Measurements from ENCODE around the gene VSX1.

VSX1 gene

GRCh38 chr20:25081730-25082497 lies at the start of gene VSX1:
Gene VSX1 (minus strand): TSS chr20:25082141. CDS start chr20:25082096, 45 bp downstream.
- no peaks in the 10 kb centered on the region for H3K36me3 ChIP-seq (ENCODE audit: control insufficient read depth in 1 of 2, insufficient read depth in 2 of 2, low read length in 2 of 2)
- H3K9ac ChIP-seq (ENCODE audit: low read depth in 1 of 2, low read length in 2 of 2) = no peak within 1 kb of the TSS
- H3K27ac ChIP-seq (ENCODE audit: low read depth, low read length) = no peak within 1 kb of the TSS
- H3K9me3 ChIP-seq (ENCODE audit: control insufficient read depth in 1 of 2, low read length in 2 of 2) = no peaks in the 10 kb centered on the region
- peaks cover 19 to 20% of the 10 kb centered on the region in 2 donors for H3K4me1 ChIP-seq (ENCODE audit: control insufficient read depth in 1 of 2, insufficient read depth in 2 of 2, low read length in 2 of 2)
- no peak within 1 kb of the TSS for H3K4me3 ChIP-seq (ENCODE audit: low read depth in 1 of 2, low read length in 2 of 2)
- peaks cover 74 to 80% of the 10 kb centered on the region in 2 donors for H3K27me3 ChIP-seq (ENCODE audit: control insufficient read depth in 1 of 2, insufficient read depth in 2 of 2, low read length in 2 of 2)

DNA sequence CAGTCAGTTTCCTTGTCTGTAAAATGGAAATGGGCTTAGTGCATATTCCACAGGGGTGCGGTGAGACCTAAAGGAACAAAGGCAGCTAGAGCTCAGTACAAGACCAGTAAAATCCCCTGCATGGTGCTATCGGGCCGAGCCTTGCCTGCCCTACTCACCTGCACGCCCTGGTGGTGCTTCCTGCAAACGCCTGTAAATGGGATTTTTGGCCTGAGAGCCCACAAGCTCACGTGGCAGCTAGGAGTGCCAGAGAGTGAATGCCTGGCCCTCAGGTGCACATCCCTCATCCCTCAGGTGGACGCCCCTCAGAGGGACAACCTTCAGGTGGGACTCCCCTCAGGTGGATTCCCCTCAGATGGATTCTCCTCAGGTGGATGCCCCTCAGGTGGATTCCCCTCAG lies 48.0 kb upstream of the VSX1 start:
- no peak overlapping the region for H3K9ac ChIP-seq (ENCODE audit: low read depth in 1 of 2, low read length in 2 of 2)
- no peak overlapping the region for H3K27ac ChIP-seq (ENCODE audit: low read depth, low read length)
- no peaks in the 10 kb centered on the region for H3K36me3 ChIP-seq (ENCODE audit: control insufficient read depth in 1 of 2, insufficient read depth in 2 of 2, low read length in 2 of 2)
- no peaks in the 10 kb centered on the region for H3K4me1 ChIP-seq (ENCODE audit: control insufficient read depth in 1 of 2, insufficient read depth in 2 of 2, low read length in 2 of 2)
- H3K27me3 ChIP-seq (ENCODE audit: control insufficient read depth in 1 of 2, insufficient read depth in 2 of 2, low read length in 2 of 2) = no peaks in the 10 kb centered on the region
- no peak overlapping the region for H3K4me3 ChIP-seq (ENCODE audit: low read depth in 1 of 2, low read length in 2 of 2)
- peaks cover 0 to 4% of the 10 kb centered on the region in 2 donors for H3K9me3 ChIP-seq (ENCODE audit: control insufficient read depth in 1 of 2, low read length in 2 of 2)

GRCh38 chr20:25129428-25129827 lies 47.5 kb upstream of the VSX1 start:
- Histone ChIP-seq H3K27me3 (ENCODE audit: control insufficient read depth in 1 of 2, insufficient read depth in 2 of 2, low read length in 2 of 2) (no peaks in the 10 kb centered on the region), H3K4me1 (ENCODE audit: control insufficient read depth in 1 of 2, insufficient read depth in 2 of 2, low read length in 2 of 2) (no peaks in the 10 kb centered on the region), H3K9me3 (ENCODE audit: control insufficient read depth in 1 of 2, low read length in 2 of 2) (peaks cover 0 to 4% of the 10 kb centered on the region in 2 donors), H3K4me3 (ENCODE audit: low read depth in 1 of 2, low read length in 2 of 2) (no peak overlapping the region), H3K9ac (ENCODE audit: low read depth in 1 of 2, low read length in 2 of 2) (no peak overlapping the region), H3K36me3 (ENCODE audit: control insufficient read depth in 1 of 2, insufficient read depth in 2 of 2, low read length in 2 of 2) (no peaks in the 10 kb centered on the region), H3K27ac (ENCODE audit: low read depth, low read length) (no peak overlapping the region)

DNA sequence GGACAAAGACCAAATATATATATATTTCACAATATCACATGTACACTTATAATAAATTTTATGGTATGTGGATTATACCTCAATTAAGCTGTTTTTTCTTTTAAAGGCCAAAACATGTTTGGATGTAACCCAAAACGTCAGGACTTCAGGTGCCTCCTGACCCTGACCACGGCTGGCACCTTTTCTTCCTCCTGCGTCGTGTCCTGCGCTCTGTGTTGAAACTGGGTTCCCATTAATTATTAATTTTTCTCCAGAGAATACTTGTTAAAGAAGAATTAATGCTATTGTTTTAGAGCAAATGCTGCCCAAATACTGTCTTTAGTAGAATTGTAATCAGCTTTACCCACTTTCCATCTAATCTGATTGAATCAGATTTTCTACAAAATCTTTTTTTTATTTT lies 46.7 kb upstream of the VSX1 start:
- H3K4me3 ChIP-seq (ENCODE audit: low read depth in 1 of 2, low read length in 2 of 2) = no peak overlapping the region
- peaks cover 0 to 4% of the 10 kb centered on the region in 2 donors for H3K9me3 ChIP-seq (ENCODE audit: control insufficient read depth in 1 of 2, low read length in 2 of 2)
- H3K27me3 ChIP-seq (ENCODE audit: control insufficient read depth in 1 of 2, insufficient read depth in 2 of 2, low read length in 2 of 2) = no peaks in the 10 kb centered on the region
- no peak overlapping the region for H3K27ac ChIP-seq (ENCODE audit: low read depth, low read length)
- no peaks in the 10 kb centered on the region for H3K4me1 ChIP-seq (ENCODE audit: control insufficient read depth in 1 of 2, insufficient read depth in 2 of 2, low read length in 2 of 2)
- H3K36me3 ChIP-seq (ENCODE audit: control insufficient read depth in 1 of 2, insufficient read depth in 2 of 2, low read length in 2 of 2) = no peaks in the 10 kb centered on the region
- no peak overlapping the region for H3K9ac ChIP-seq (ENCODE audit: low read depth in 1 of 2, low read length in 2 of 2)

DNA sequence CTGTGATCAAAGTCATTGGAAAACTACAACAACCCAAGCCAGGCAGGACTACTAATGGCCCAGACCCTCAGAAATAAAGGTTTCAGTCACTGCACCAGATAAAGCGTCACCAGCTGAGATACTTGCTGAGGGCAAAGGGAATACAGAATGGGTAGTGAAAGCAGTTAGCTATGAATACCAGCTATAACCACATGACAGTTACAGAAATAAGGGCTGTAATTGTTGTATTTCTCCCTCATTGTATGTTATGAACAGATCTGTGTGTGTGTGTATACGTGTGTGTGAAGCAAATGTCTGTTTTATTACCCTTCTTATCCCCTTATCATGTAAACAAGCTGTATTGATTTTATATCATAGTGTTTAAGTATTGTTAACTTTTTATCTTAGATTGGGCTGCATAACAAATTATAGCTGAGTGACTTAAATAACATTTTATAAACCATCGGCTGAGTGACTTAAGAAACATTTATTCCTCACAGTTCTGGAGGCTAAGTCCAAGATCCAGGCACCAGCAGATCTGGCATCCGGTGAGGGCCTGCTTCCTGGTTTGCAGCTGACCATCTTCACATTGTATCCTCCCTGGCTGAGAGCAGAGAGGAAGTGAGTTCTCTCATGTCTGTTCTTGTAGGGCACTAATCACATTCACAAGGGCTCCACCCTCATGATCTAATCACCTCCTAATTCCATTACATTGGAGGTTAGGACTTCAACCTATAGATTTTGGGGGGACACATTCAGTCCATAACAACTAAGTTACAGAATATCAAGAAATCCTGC lies 46.0 kb upstream of the VSX1 start:
- H3K27me3 ChIP-seq (ENCODE audit: control insufficient read depth in 1 of 2, insufficient read depth in 2 of 2, low read length in 2 of 2) = no peaks in the 10 kb centered on the region
- no peaks in the 10 kb centered on the region for H3K4me1 ChIP-seq (ENCODE audit: control insufficient read depth in 1 of 2, insufficient read depth in 2 of 2, low read length in 2 of 2)
- H3K36me3 ChIP-seq (ENCODE audit: control insufficient read depth in 1 of 2, insufficient read depth in 2 of 2, low read length in 2 of 2) = no peaks in the 10 kb centered on the region
- no peak overlapping the region for H3K27ac ChIP-seq (ENCODE audit: low read depth, low read length)
- no peak overlapping the region for H3K4me3 ChIP-seq (ENCODE audit: low read depth in 1 of 2, low read length in 2 of 2)
- no peak overlapping the region for H3K9ac ChIP-seq (ENCODE audit: low read depth in 1 of 2, low read length in 2 of 2)
- H3K9me3 ChIP-seq (ENCODE audit: control insufficient read depth in 1 of 2, low read length in 2 of 2) = peaks cover 0 to 4% of the 10 kb centered on the region in 2 donors

GRCh38 chr20:25126204-25127029 lies 44.5 kb upstream of the VSX1 start:
- Histone ChIP-seq H3K4me1 (ENCODE audit: control insufficient read depth in 1 of 2, insufficient read depth in 2 of 2, low read length in 2 of 2) (no peaks in the 10 kb centered on the region), H3K36me3 (ENCODE audit: control insufficient read depth in 1 of 2, insufficient read depth in 2 of 2, low read length in 2 of 2) (no peaks in the 10 kb centered on the region), H3K27ac (ENCODE audit: low read depth, low read length) (no peak overlapping the region), H3K9me3 (ENCODE audit: control insufficient read depth in 1 of 2, low read length in 2 of 2) (peaks cover 0 to 4% of the 10 kb centered on the region in 2 donors), H3K27me3 (ENCODE audit: control insufficient read depth in 1 of 2, insufficient read depth in 2 of 2, low read length in 2 of 2) (no peaks in the 10 kb centered on the region), H3K4me3 (ENCODE audit: low read depth in 1 of 2, low read length in 2 of 2) (no peak overlapping the region), H3K9ac (ENCODE audit: low read depth in 1 of 2, low read length in 2 of 2) (no peak overlapping the region)

GRCh38 chr20:25125636-25126035 lies 43.7 kb upstream of the VSX1 start:
- H3K9ac ChIP-seq (ENCODE audit: low read depth in 1 of 2, low read length in 2 of 2) = no peak overlapping the region
- H3K9me3 ChIP-seq (ENCODE audit: control insufficient read depth in 1 of 2, low read length in 2 of 2) = peaks cover 0 to 4% of the 10 kb centered on the region in 2 donors
- H3K27ac ChIP-seq (ENCODE audit: low read depth, low read length) = no peak overlapping the region
- H3K4me3 ChIP-seq (ENCODE audit: low read depth in 1 of 2, low read length in 2 of 2) = no peak overlapping the region
- H3K36me3 ChIP-seq (ENCODE audit: control insufficient read depth in 1 of 2, insufficient read depth in 2 of 2, low read length in 2 of 2) = no peaks in the 10 kb centered on the region
- H3K27me3 ChIP-seq (ENCODE audit: control insufficient read depth in 1 of 2, insufficient read depth in 2 of 2, low read length in 2 of 2) = no peaks in the 10 kb centered on the region
- no peaks in the 10 kb centered on the region for H3K4me1 ChIP-seq (ENCODE audit: control insufficient read depth in 1 of 2, insufficient read depth in 2 of 2, low read length in 2 of 2)

DNA sequence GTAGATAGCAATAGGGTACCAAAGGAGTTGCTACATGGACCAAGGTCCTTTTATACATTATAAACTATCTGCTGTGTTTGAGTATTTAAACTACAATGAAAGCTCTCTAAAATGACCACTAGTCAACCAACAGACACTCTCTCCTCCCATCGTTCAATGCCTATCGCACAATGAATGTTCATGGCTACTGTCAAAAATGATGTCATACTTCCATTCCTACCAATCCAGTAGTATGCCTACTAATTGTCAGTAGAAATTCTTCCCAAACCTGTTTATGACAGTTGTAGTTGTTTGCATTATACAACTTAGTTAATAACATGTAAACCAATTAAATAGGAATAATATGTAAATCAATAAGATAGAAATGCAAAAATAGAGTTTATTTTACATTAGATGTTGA lies 39.0 kb upstream of the VSX1 start:
- Histone ChIP-seq H3K9me3 (ENCODE audit: control insufficient read depth in 1 of 2, low read length in 2 of 2) (no peaks in the 10 kb centered on the region), H3K36me3 (ENCODE audit: control insufficient read depth in 1 of 2, insufficient read depth in 2 of 2, low read length in 2 of 2) (no peaks in the 10 kb centered on the region), H3K27me3 (ENCODE audit: control insufficient read depth in 1 of 2, insufficient read depth in 2 of 2, low read length in 2 of 2) (peaks cover 3 to 7% of the 10 kb centered on the region in 2 donors), H3K9ac (ENCODE audit: low read depth in 1 of 2, low read length in 2 of 2) (no peak overlapping the region), H3K4me1 (ENCODE audit: control insufficient read depth in 1 of 2, insufficient read depth in 2 of 2, low read length in 2 of 2) (no peaks in the 10 kb centered on the region), H3K4me3 (ENCODE audit: low read depth in 1 of 2, low read length in 2 of 2) (no peak overlapping the region), H3K27ac (ENCODE audit: low read depth, low read length) (no peak overlapping the region)

DNA sequence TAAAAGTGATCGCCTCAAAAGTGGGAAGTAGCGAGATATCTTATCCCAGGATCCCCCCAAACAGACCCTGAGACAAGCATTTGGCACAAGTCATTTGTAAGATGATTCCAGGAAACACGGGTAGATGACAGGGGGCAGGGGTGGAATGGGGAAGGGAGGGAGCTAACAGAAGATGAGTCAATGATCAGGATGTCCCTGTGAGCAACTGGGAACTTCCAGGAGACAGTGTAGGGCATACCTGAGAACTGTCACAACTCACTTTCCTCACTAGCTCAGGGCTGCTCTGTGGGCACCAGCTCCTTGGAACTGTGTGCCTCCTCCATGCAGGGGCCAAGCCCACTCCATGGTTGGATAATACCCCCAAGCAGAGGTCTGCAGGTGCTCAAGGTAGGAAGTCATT lies 38.5 kb upstream of the VSX1 start:
- no peaks in the 10 kb centered on the region for H3K9me3 ChIP-seq (ENCODE audit: control insufficient read depth in 1 of 2, low read length in 2 of 2)
- no peaks in the 10 kb centered on the region for H3K36me3 ChIP-seq (ENCODE audit: control insufficient read depth in 1 of 2, insufficient read depth in 2 of 2, low read length in 2 of 2)
- no peak overlapping the region for H3K9ac ChIP-seq (ENCODE audit: low read depth in 1 of 2, low read length in 2 of 2)
- no peaks in the 10 kb centered on the region for H3K4me1 ChIP-seq (ENCODE audit: control insufficient read depth in 1 of 2, insufficient read depth in 2 of 2, low read length in 2 of 2)
- no peak overlapping the region for H3K4me3 ChIP-seq (ENCODE audit: low read depth in 1 of 2, low read length in 2 of 2)
- H3K27me3 ChIP-seq (ENCODE audit: control insufficient read depth in 1 of 2, insufficient read depth in 2 of 2, low read length in 2 of 2) = peaks cover 3 to 7% of the 10 kb centered on the region in 2 donors
- H3K27ac ChIP-seq (ENCODE audit: low read depth, low read length) = no peak overlapping the region

DNA sequence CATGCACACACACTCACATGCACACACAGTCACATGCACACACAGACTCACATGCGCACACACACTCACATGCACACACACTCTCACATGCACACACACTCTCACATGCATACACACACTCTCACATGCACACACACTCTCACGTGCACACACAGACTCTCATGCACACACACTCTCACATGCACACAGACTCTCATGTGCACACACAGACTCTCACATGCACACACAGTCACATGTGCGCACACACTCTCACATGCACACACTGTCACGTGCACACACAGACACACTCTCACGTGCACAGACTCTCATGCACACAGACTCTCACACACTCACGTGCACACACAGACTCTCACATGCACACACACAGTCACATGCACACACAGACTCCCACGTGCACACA lies 36.6 kb upstream of the VSX1 start:
- Histone ChIP-seq H3K4me1 (ENCODE audit: control insufficient read depth in 1 of 2, insufficient read depth in 2 of 2, low read length in 2 of 2) (no peaks in the 10 kb centered on the region), H3K9me3 (ENCODE audit: control insufficient read depth in 1 of 2, low read length in 2 of 2) (no peaks in the 10 kb centered on the region), H3K9ac (ENCODE audit: low read depth in 1 of 2, low read length in 2 of 2) (no peak overlapping the region), H3K4me3 (ENCODE audit: low read depth in 1 of 2, low read length in 2 of 2) (no peak overlapping the region), H3K27me3 (ENCODE audit: control insufficient read depth in 1 of 2, insufficient read depth in 2 of 2, low read length in 2 of 2) (peaks cover 3 to 11% of the 10 kb centered on the region in 2 donors), H3K36me3 (ENCODE audit: control insufficient read depth in 1 of 2, insufficient read depth in 2 of 2, low read length in 2 of 2) (no peaks in the 10 kb centered on the region), H3K27ac (ENCODE audit: low read depth, low read length) (no peak overlapping the region)
